H9 (cell line): ENCODE results near the gene ACTN1. TPM values are rescaled to one million over a fixed set of nuclear protein-coding genes. Genes with fewer than 3 reads are reported as not detected.

Source experiments
- DNase-seq: peaks from one replicate; pipeline ENCODE4 v3.0.0-alpha.2; 2017
- H2AFZ ChIP-seq: one replicate; pipeline ENCODE4 v1.6.1; 2013; ENCODE audit warnings: mild to moderate bottlenecking, low read length, control low read depth, moderate library complexity
- H2AK5ac ChIP-seq: 2 replicates; pipeline ENCODE4 v1.6.1; 2013; ENCODE audit warnings: low read length, control low read depth, mixed read lengths; ENCODE audit not compliant: insufficient read length
- H2BK120ac ChIP-seq: one replicate; pipeline ENCODE4 v1.6.1; 2013; ENCODE audit warnings: low read depth, mild to moderate bottlenecking, low read length, control low read depth, inconsistent platforms; ENCODE audit not compliant: poor library complexity, severe bottlenecking
- H2BK12ac ChIP-seq: 2 replicates; pipeline ENCODE4 v1.6.1; 2013; ENCODE audit warnings: low read length, control low read depth, mixed read lengths, low read depth; ENCODE audit not compliant: insufficient read length
- H2BK15ac ChIP-seq: 2 replicates; pipeline ENCODE4 v1.6.1; 2013; ENCODE audit warnings: low read depth, low read length, control low read depth
- H2BK20ac ChIP-seq: one replicate; pipeline ENCODE4 v1.6.1; 2013; ENCODE audit warnings: low read depth, mild to moderate bottlenecking, low read length, control low read depth, inconsistent platforms; ENCODE audit not compliant: poor library complexity, severe bottlenecking
- H2BK5ac ChIP-seq: 2 replicates; pipeline ENCODE4 v1.6.1; 2013; ENCODE audit warnings: low read length, control low read depth, mixed read lengths; ENCODE audit not compliant: insufficient read length
- H3K14ac ChIP-seq: 2 replicates; pipeline ENCODE4 v1.6.1; 2013; ENCODE audit warnings: low read length, control low read depth; ENCODE audit not compliant: insufficient read depth
- H3K18ac ChIP-seq: 2 replicates; pipeline ENCODE4 v1.6.1; 2013; ENCODE audit warnings: low read depth, mild to moderate bottlenecking, mixed read lengths, low read length, control low read depth; ENCODE audit not compliant: insufficient read length
- H3K23ac ChIP-seq: 2 replicates; pipeline ENCODE4 v1.6.1; 2013; ENCODE audit warnings: low read length, control low read depth, mixed read lengths, low read depth; ENCODE audit not compliant: insufficient read length
- H3K23me2 ChIP-seq: 2 replicates; pipeline ENCODE4 v1.6.1; 2013; ENCODE audit warnings: low read depth, mild to moderate bottlenecking, mixed read lengths, low read length, control low read depth; ENCODE audit not compliant: insufficient read length, poor library complexity, severe bottlenecking
- H3K27ac ChIP-seq: 2 replicates; pipeline ENCODE4 v1.5.1; 2013; ENCODE audit warnings: low read length, control low read depth, mixed read lengths, low read depth; ENCODE audit not compliant: insufficient read length
- H3K27me3 ChIP-seq: 2 replicates; pipeline ENCODE4 v1.6.1; 2013; ENCODE audit warnings: low read length, control low read depth, inconsistent platforms; ENCODE audit not compliant: insufficient read depth
- H3K4ac ChIP-seq: 2 replicates; pipeline ENCODE4 v1.6.1; 2013; ENCODE audit warnings: low read depth, mild to moderate bottlenecking, control low read depth, inconsistent platforms, low read length, moderate library complexity
- H3K4me1 ChIP-seq: 2 replicates; pipeline ENCODE4 v1.6.1; 2013; ENCODE audit warnings: low read length, control low read depth, inconsistent platforms; ENCODE audit not compliant: insufficient read depth
- H3K4me2 ChIP-seq: 2 replicates; pipeline ENCODE4 v1.6.1; 2013; ENCODE audit warnings: low read length, control low read depth, mixed read lengths; ENCODE audit not compliant: insufficient read length, insufficient read depth
- H3K56ac ChIP-seq: 2 replicates; pipeline ENCODE4 v1.6.1; 2013; ENCODE audit warnings: low read depth, mild to moderate bottlenecking, mixed read lengths, low read length, control low read depth; ENCODE audit not compliant: insufficient read length
- H3K79me1 ChIP-seq: 2 replicates; pipeline ENCODE4 v1.6.1; 2013; ENCODE audit warnings: low read depth, mild to moderate bottlenecking, moderate library complexity, low read length, control low read depth, inconsistent platforms; ENCODE audit not compliant: insufficient read depth, poor library complexity, severe bottlenecking
- H3K79me2 ChIP-seq: 2 replicates; pipeline ENCODE4 v1.6.1; 2013; ENCODE audit warnings: low read length, control low read depth, inconsistent platforms; ENCODE audit not compliant: insufficient read depth
- H3K9ac ChIP-seq: 2 replicates; pipeline ENCODE4 v1.6.1; 2013; ENCODE audit warnings: low read length, control low read depth, mixed read lengths; ENCODE audit not compliant: insufficient read length; ENCODE audit errors: extremely low read depth
- H3K9me3 ChIP-seq: one replicate; pipeline ENCODE4 v1.6.1; 2013; ENCODE audit warnings: low read depth, low read length, inconsistent platforms; ENCODE audit not compliant: control insufficient read depth
- H3T11ph ChIP-seq: one replicate; pipeline ENCODE4 v1.6.1; 2013; ENCODE audit warnings: mild to moderate bottlenecking, low read length, control low read depth, inconsistent platforms
- H4K20me1 ChIP-seq: one replicate; pipeline ENCODE4 v1.6.1; 2013; ENCODE audit not compliant: control insufficient read depth, insufficient read length, insufficient read depth
- H4K5ac ChIP-seq: 2 replicates; pipeline ENCODE4 v1.6.1; 2013; ENCODE audit warnings: low read depth, mild to moderate bottlenecking, mixed read lengths, low read length, control low read depth; ENCODE audit not compliant: insufficient read length
- H4K8ac ChIP-seq: replicated peaks from 2 replicates; pipeline ENCODE4 v1.6.1; 2013; ENCODE audit warnings: low read length, control low read depth, mixed read lengths, low read depth; ENCODE audit not compliant: insufficient read length
- H4K91ac ChIP-seq: 2 replicates; pipeline ENCODE4 v1.6.1; 2013; ENCODE audit warnings: low read depth, mild to moderate bottlenecking, moderate library complexity, mixed read lengths, low read length, control low read depth; ENCODE audit not compliant: insufficient read length
- H3K27ac Mint-ChIP-seq, 3 experiments: 2 replicates in 2 of 3; 3 replicates in 1 of 3; pipeline ENCODE4 v1.8.0; 2020 to 2021; ENCODE audit warnings: mixed read lengths in 3 of 3, mild to moderate bottlenecking in 1 of 3, moderate library complexity in 1 of 3
- H3K27me3 Mint-ChIP-seq: 2 replicates; pipeline ENCODE4 v1.8.0; 2021; ENCODE audit warnings: low read depth, mild to moderate bottlenecking, moderate library complexity, mixed read lengths
- H3K36me3 Mint-ChIP-seq, 3 experiments: 2 replicates in 2 of 3; 3 replicates in 1 of 3; pipeline ENCODE4 v1.8.0; 2020 to 2021; ENCODE audit warnings: low read depth in 3 of 3, mixed read lengths in 3 of 3; ENCODE audit not compliant: insufficient read depth in 1 of 3
- H3K4me1 Mint-ChIP-seq, 2 experiments: 2 replicates each; pipeline ENCODE4 v1.8.0; 2020; ENCODE audit warnings: mixed read lengths in 2 of 2
- H3K4me3 Mint-ChIP-seq, 2 experiments: 2 replicates in 1 of 2; 3 replicates in 1 of 2; pipeline ENCODE4 v1.8.0; 2020 to 2021; ENCODE audit warnings: mild to moderate bottlenecking in 2 of 2, mixed read lengths in 2 of 2, moderate library complexity in 1 of 2
- H3K9me3 Mint-ChIP-seq, 2 experiments: 2 replicates in 1 of 2; 3 replicates in 1 of 2; pipeline ENCODE4 v1.8.0; 2020; ENCODE audit warnings: mild to moderate bottlenecking in 2 of 2, mixed read lengths in 2 of 2, moderate library complexity in 1 of 2
- CTCF ChIP-seq: fragments of 200-600 bp; sonication (generic); conservative IDR thresholded peaks from 3 replicates; pipeline ENCODE4 v1.8.0; 2021; ENCODE audit warnings: antibody characterized with exemption, mild to moderate bottlenecking
- whole genome bisulfite sequencing: extraction: QIAGEN DNeasy Blood & Tissue Kit; methylation state at CpG from one replicate; pipeline ENCODE4 v1.1.7; 2013; ENCODE audit warnings: missing lambda C conversion rate, low lambda C conversion rate, mixed read lengths; ENCODE audit not compliant: insufficient read length; ENCODE audit errors: extremely low coverage; 5-methylcytosine and 5-hydroxymethylcytosine counted together
- total RNA-seq: library from RNA; stranded (reverse); gene quantifications from 2 replicates; pipeline ENCODE4 v1.2.1, GENCODE V29; 2021

The ACTN1 gene
- total RNA-seq, 1 experiment from 2014 or later = 219 TPM

- no peak overlapping the region for H3T11ph ChIP-seq
- H3K14ac ChIP-seq = no peak overlapping the region
- Mint-ChIP-seq H3K27me3 (no peaks in the 10 kb centered on the region), H3K36me3 (peaks cover 2 to 37% (median 21%) of the 10 kb centered on the region in 3 experiments; a peak in 4 of 7 replicates), H3K4me3 (no peak overlapping the region), H3K27ac (peak overlapping the region; percentile 10 to 67 (median 64); a peak in 2 of 7 replicates), H3K9me3 (no peaks in the 10 kb centered on the region), H3K4me1 (peaks cover 67 to 70% of the 10 kb centered on the region in 2 experiments)
- no peak overlapping the region for H3K18ac ChIP-seq
- no peaks in the 10 kb centered on the region for H4K20me1 ChIP-seq
- no peak overlapping the region for H3K9ac ChIP-seq
- no peaks in the 10 kb centered on the region for H3K9me3 ChIP-seq
- DNase-seq = no peak
- H3K4me2 ChIP-seq = no peak overlapping the region
- no peaks in the 10 kb centered on the region for H3K23me2 ChIP-seq
- peaks cover 3% of the 10 kb centered on the region for H3K79me1 ChIP-seq
- H4K5ac ChIP-seq = no peak overlapping the region
- peaks cover 9% of the 10 kb centered on the region; the same call in 1 of the 2 replicates for H3K4me1 ChIP-seq
- H3K4ac ChIP-seq = no peak overlapping the region
- H2BK20ac ChIP-seq = no peak overlapping the region
- H4K8ac ChIP-seq = no peak overlapping the region
- H2BK5ac ChIP-seq = no peak overlapping the region
- TF ChIP-seq CTCF = no peak
- no peak overlapping the region for H2AFZ ChIP-seq
- no peak overlapping the region for H3K27ac ChIP-seq
- peaks cover 42% of the 10 kb centered on the region; the same call in 1 of the 2 replicates for H3K79me2 ChIP-seq
- WGBS = no CpG with 5 or more reads among the region's 14 CpGs
- H2AK5ac ChIP-seq = no peak overlapping the region
- no peaks in the 10 kb centered on the region for H3K27me3 ChIP-seq
- H3K23ac ChIP-seq = no peak overlapping the region
- no peak overlapping the region for H2BK120ac ChIP-seq
- no peak overlapping the region for H2BK12ac ChIP-seq
- no peak overlapping the region for H4K91ac ChIP-seq
- H2BK15ac ChIP-seq = no peak overlapping the region
- no peak overlapping the region for H3K56ac ChIP-seq
These were observed 27.1 kb downstream of the ACTN1 start for GRCh38 chr14:68951800-68952530.
